ENCODE results near the gene PSMF1. TPM values are rescaled to one million over a fixed set of nuclear protein-coding genes. Genes with fewer than 3 reads are reported as not detected.

PSMF1 gene
- total and polyA plus RNA-seq, 4 donors: 43.6 to 126 (median 83.8) TPM

GRCh38 chr20:1123666-1124065 lies 5.3 kb downstream of the PSMF1 start:
- DNase-seq (ENCODE audit: low spot score): no peak
- Histone ChIP-seq H3K4me1 (ENCODE audit: control insufficient read depth in 4 of 4, insufficient read depth in 4 of 4, low read length in 3 of 4) (peaks cover 19 to 60% (median 42%) of the 10 kb centered on the region in 4 donors), H3K9ac (ENCODE audit: low read depth in 1 of 2, low read length in 2 of 2) (peak overlapping the region in 1 of 2 donors; percentile 96), H3K27me3 (ENCODE audit: control insufficient read depth in 4 of 4, insufficient read depth in 4 of 4, low read length in 3 of 4) (no peaks in the 10 kb centered on the region), H3K27ac (ENCODE audit: low read depth in 1 of 2, low read length in 2 of 2) (peak overlapping the region; percentile 84 to 92), H3K4me3 (ENCODE audit: low read depth in 1 of 3, low read length in 3 of 3) (no peak overlapping the region), H3K9me3 (ENCODE audit: control insufficient read depth in 4 of 4, low read length in 3 of 4) (no peaks in the 10 kb centered on the region), H3K36me3 (ENCODE audit: control insufficient read depth in 4 of 4, insufficient read depth in 3 of 4, low read depth in 1 of 4, low read length in 3 of 4) (peaks cover 11 to 31% (median 28%) of the 10 kb centered on the region in 4 donors)
- TF ChIP-seq CTCF (IDR thresholded peaks at IDR 0.05; ENCODE audit: low read depth, low read length, missing input control) (no peak), HNF4A (conservative IDR thresholded peaks at IDR 0.05) (no peak), REST (IDR thresholded peaks at IDR 0.05) (no peak), YY1 (IDR thresholded peaks at IDR 0.05) (no peak), RXRA (IDR thresholded peaks at IDR 0.05) (no peak), NR2F2 (IDR thresholded peaks at IDR 0.05) (no peak), ATF3 (IDR thresholded peaks at IDR 0.05) (no peak), FOXA2 (IDR thresholded peaks at IDR 0.05) (no peak), MAX (IDR thresholded peaks at IDR 0.05) (no peak), HNF4G (IDR thresholded peaks at IDR 0.05) (no peak)
- WGBS: 90% methylated on average over 3 of the region's 3 CpGs

GRCh38 chr20:1124421-1124820 lies 6.0 kb downstream of the PSMF1 start:
- H3K27me3 ChIP-seq (ENCODE audit: control insufficient read depth in 4 of 4, insufficient read depth in 4 of 4, low read length in 3 of 4): no peaks in the 10 kb centered on the region
- H3K36me3 ChIP-seq (ENCODE audit: control insufficient read depth in 4 of 4, insufficient read depth in 3 of 4, low read depth in 1 of 4, low read length in 3 of 4): peaks cover 11 to 35% (median 33%) of the 10 kb centered on the region in 4 donors
- H3K4me1 ChIP-seq (ENCODE audit: control insufficient read depth in 4 of 4, insufficient read depth in 4 of 4, low read length in 3 of 4): peaks cover 15 to 55% (median 39%) of the 10 kb centered on the region in 4 donors
- no peaks in the 10 kb centered on the region for H3K9me3 ChIP-seq (ENCODE audit: control insufficient read depth in 4 of 4, low read length in 3 of 4)
- H3K27ac ChIP-seq (ENCODE audit: low read depth in 1 of 2, low read length in 2 of 2): no peak overlapping the region
- no peak overlapping the region for H3K4me3 ChIP-seq (ENCODE audit: low read depth in 1 of 3, low read length in 3 of 3)
- no peak for DNase-seq (ENCODE audit: low spot score)
- H3K9ac ChIP-seq (ENCODE audit: low read depth in 1 of 2, low read length in 2 of 2): no peak overlapping the region
- 44% methylated on average over 3 of the region's 3 CpGs for WGBS
- TF ChIP-seq CTCF (IDR thresholded peaks at IDR 0.05; ENCODE audit: low read depth, low read length, missing input control) (no peak), ZBTB33 (IDR thresholded peaks at IDR 0.05) (no peak), SP1 (IDR thresholded peaks at IDR 0.05) (no peak), GABPA (IDR thresholded peaks at IDR 0.05 in 1 of 2, conservative IDR thresholded peaks at IDR 0.05 in 1 of 2) (no peak), EGR1 (IDR thresholded peaks at IDR 0.05; ENCODE audit: low read depth in 2 of 2) (no peak), JUND (IDR thresholded peaks at IDR 0.05) (no peak), FOXA2 (IDR thresholded peaks at IDR 0.05) (no peak), TAF1 (conservative IDR thresholded peaks at IDR 0.05) (no peak), HNF4G (IDR thresholded peaks at IDR 0.05) (no peak), YY1 (IDR thresholded peaks at IDR 0.05) (no peak), HNF4A (conservative IDR thresholded peaks at IDR 0.05) (no peak), NR2F2 (IDR thresholded peaks at IDR 0.05) (no peak), MAX (IDR thresholded peaks at IDR 0.05) (no peak), REST (IDR thresholded peaks at IDR 0.05) (no peak), RXRA (IDR thresholded peaks at IDR 0.05) (no peak), FOXA1 (IDR thresholded peaks at IDR 0.05) (no peak)
